ENCODE measurements around the gene HMOX2.

Gene HMOX2

DNA sequence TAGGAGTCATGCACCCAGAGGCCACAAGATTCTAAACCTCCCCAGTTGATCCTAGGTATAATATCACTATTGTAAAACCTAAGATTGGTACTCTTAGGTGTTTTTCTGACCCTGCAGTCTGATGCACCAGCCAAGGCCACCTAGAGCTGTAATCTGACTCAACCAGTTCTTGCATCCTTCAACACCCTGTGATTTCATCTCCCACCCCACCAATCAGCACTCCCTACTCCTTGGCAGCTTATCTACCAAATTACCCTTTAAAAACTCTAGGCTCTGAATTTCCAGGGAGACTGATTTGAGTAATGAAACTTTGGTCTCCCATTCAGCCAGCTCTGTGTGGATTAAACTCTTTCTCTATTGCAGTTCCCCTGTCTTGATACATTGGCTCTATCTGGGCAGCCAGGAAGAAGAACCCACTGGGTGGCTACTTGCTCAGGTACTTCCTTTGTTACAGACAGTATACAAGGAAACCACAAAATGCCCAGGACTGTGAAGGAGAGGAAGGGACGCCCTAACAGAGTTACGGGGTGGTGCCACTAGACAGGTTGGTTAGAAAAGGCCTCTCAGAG, 63.6 kb downstream of the HMOX2 start:
- DNase-seq (ENCODE audit: low read depth): no peak
- H3K4me3 ChIP-seq (ENCODE audit: control insufficient read depth, low read depth, low read length): no peak overlapping the region
- TF ChIP-seq CTCF (IDR thresholded peaks at IDR 0.05; ENCODE audit: control insufficient read depth, insufficient read depth, low read depth, low read length, missing control alignments): no peak

DNA sequence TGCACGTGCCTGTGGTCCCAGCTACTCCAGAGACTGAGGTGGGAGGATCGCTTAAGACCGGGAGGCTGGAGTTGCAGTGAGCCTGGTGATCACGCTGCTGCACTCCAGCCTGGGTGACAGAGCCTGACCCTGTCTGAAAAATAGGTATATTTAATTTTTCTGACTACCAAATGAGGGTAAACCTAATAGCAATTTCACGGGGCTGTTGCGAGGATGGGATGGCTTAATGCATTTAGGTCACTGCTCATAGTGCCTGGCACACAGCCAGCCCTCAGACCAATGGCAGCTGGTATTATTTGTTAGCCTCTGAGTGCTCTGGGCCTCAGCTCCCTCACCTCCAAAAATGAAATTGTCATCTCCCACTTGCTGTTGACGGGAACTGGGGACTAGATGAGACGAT, 68.3 kb downstream of the HMOX2 start:
- TF ChIP-seq CTCF (IDR thresholded peaks at IDR 0.05; ENCODE audit: control insufficient read depth, insufficient read depth, low read depth, low read length, missing control alignments): no peak
- no peak overlapping the region for H3K4me3 ChIP-seq (ENCODE audit: control insufficient read depth, low read depth, low read length)
- no peak for DNase-seq (ENCODE audit: low read depth)

DNA sequence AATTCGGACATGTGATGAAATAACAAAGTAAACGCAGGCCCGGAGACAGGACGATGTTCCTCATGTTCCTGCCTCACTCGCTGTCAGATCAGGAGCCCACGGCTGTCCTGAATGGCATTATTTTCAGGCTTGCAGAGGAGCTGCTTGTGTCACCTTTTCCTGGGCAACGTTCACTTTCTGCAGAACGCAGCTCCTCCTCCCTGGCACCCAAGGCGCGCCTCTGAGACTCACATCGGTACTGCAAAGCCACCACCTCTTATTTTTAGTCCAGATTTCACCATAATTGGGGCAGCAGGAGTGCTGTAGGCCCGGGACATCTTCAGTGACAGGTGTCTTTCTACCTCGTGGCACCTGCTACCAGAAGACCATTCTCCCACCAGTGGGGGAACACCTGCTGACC, 71.9 kb downstream of the HMOX2 start:
- TF ChIP-seq CTCF (IDR thresholded peaks at IDR 0.05; ENCODE audit: control insufficient read depth, insufficient read depth, low read depth, low read length, missing control alignments): no peak
- DNase-seq (ENCODE audit: low read depth): no peak
- no peak overlapping the region for H3K4me3 ChIP-seq (ENCODE audit: control insufficient read depth, low read depth, low read length)

DNA sequence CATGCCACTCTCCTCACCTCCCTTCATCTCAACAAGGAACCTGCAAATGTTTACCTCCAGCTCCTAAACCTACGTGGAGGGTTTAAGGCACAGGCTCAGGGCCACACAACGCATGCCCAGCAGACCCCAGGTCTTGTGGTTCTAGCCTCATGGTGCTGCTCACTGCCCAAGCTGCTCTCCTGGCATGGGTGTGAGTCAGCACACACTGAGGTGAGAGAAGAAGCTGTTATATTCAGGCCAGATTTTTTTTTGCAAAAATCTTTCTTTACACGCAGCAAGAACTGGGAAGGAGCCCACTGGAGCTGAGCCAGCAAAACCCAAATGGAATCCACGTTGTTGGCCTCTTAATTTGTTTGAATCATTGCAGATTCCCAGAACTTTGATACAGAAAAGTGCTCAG, 74.4 kb downstream of the HMOX2 start:
- DNase-seq (ENCODE audit: low read depth): no peak
- H3K4me3 ChIP-seq (ENCODE audit: control insufficient read depth, low read depth, low read length): no peak overlapping the region
- no peak for TF ChIP-seq CTCF (IDR thresholded peaks at IDR 0.05; ENCODE audit: control insufficient read depth, insufficient read depth, low read depth, low read length, missing control alignments)

DNA sequence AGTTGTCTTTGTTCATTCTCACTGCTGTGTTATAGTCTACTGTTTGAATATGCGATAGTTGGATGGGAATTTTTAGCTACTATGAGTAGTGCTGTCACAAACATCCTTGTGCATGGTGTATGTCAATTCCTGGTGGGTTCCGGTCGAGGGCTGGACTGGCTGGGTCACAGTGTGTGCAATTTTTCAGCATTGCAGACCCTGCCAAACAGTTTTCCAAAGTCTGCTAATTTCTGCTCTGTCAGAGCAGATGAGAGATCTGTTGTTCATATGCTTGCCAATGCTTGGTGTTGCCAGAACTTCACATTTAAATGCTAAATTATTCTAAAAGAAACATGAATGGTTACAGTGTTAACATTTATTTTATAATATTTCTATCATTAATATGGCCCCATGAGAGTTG, 76.3 kb downstream of the HMOX2 start:
- no peak for TF ChIP-seq CTCF (IDR thresholded peaks at IDR 0.05; ENCODE audit: control insufficient read depth, insufficient read depth, low read depth, low read length, missing control alignments)
- DNase-seq (ENCODE audit: low read depth): no peak
- no peak overlapping the region for H3K4me3 ChIP-seq (ENCODE audit: control insufficient read depth, low read depth, low read length)

DNA sequence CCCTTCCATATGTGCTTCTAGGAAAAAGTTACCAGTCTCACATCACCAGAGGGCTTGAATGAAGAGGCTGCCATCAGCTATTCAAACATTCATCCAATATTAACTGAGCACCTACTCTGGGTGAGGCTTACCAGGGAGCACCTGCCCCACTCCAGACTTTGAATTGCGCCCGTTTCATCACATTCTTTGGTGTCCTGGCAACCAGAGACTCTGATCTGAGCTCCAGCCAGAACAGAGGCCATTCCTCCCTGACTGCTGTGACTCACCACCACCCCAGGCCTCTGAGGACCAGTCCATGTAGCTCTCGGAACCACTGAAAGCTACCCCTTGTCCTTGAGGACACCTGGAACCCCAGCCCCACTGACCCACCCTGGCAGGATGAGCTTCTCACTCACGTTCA, 79.9 kb downstream of the HMOX2 start, which contains the start of gene C16orf96:
C16orf96 (plus strand) TSS at position 229 of the 400 bp plus-strand sequence; CDS start at position 379, 150 bp downstream.
- TF ChIP-seq CTCF (IDR thresholded peaks at IDR 0.05; ENCODE audit: control insufficient read depth, insufficient read depth, low read depth, low read length, missing control alignments): no peak
- DNase-seq (ENCODE audit: low read depth): no peak
- no peak within 1 kb of the TSS for H3K4me3 ChIP-seq (ENCODE audit: control insufficient read depth, low read depth, low read length)

GRCh38 chr16:4556580-4556979, 80.4 kb downstream of the HMOX2 start:
- no peak for TF ChIP-seq CTCF (IDR thresholded peaks at IDR 0.05; ENCODE audit: control insufficient read depth, insufficient read depth, low read depth, low read length, missing control alignments)
- no peak overlapping the region for H3K4me3 ChIP-seq (ENCODE audit: control insufficient read depth, low read depth, low read length)
- no peak for DNase-seq (ENCODE audit: low read depth)

All from AG09309 (cell line).